Measurements from ENCODE around the gene RHCG. TPM values are rescaled to one million over a fixed set of nuclear protein-coding genes. Genes with fewer than 3 reads are reported as not detected.

RHCG gene
- total and polyA plus RNA-seq, 2 of the 13 experiments (the other 11 are each of a cell fraction or from before 2014, with no cell fraction given), result not detected

- no peak for TF ChIP-seq ZNF704 (CRISPR knock-in tag; IDR thresholded peaks at IDR 0.05; ENCODE audit: borderline replicate concordance)
- no peak for TF ChIP-seq CSRNP1 (CRISPR knock-in tag; IDR thresholded peaks at IDR 0.05)
- TF ChIP-seq CEBPZ (IDR thresholded peaks at IDR 0.05; ENCODE audit: low read length), result no peak
- TF ChIP-seq TBL1XR1 (IDR thresholded peaks at IDR 0.05; ENCODE audit: borderline replicate concordance, low read length, partially characterized antibody), result no peak
- TF ChIP-seq NRL (CRISPR knock-in tag; IDR thresholded peaks at IDR 0.05; ENCODE audit: borderline replicate concordance), result no peak
- TF ChIP-seq BORCS8-MEF2B (CRISPR knock-in tag; IDR thresholded peaks at IDR 0.05), result no peak
- no peak; the same call in 1 of the 2 replicates for TF ChIP-seq ARNTL (CRISPR knock-in tag; IDR thresholded peaks at IDR 0.05)
- TF ChIP-seq MZF1 (CRISPR knock-in tag; IDR thresholded peaks at IDR 0.05; ENCODE audit: borderline replicate concordance), result no peak
- no peak for TF ChIP-seq NFE2L1 (CRISPR knock-in tag; IDR thresholded peaks at IDR 0.05; ENCODE audit: borderline replicate concordance)
- no peak for TF ChIP-seq ZFY (CRISPR knock-in tag; IDR thresholded peaks at IDR 0.05)
- TF ChIP-seq HNRNPLL (IDR thresholded peaks at IDR 0.05; ENCODE audit: low read depth, low read length, poor library complexity, severe bottlenecking), result no peak
- TF ChIP-seq SP2 (CRISPR knock-in tag; IDR thresholded peaks at IDR 0.05), result no peak
- TF ChIP-seq ZNF839 (CRISPR knock-in tag; IDR thresholded peaks at IDR 0.05; ENCODE audit: borderline replicate concordance), result peak; percentile 52; the same call in 1 of the 2 replicates
- TF ChIP-seq SAP130 (CRISPR knock-in tag; IDR thresholded peaks at IDR 0.05; ENCODE audit: low read depth), result peak; percentile 57; the same call in 1 of the 2 replicates
- no peak for TF ChIP-seq ZNF468 (CRISPR knock-in tag; IDR thresholded peaks at IDR 0.05)
- no peak for TF ChIP-seq PRDM10 (CRISPR knock-in tag; IDR thresholded peaks at IDR 0.05; ENCODE audit: low read depth)
- TF ChIP-seq ZBTB26 (CRISPR knock-in tag; IDR thresholded peaks at IDR 0.05; ENCODE audit: borderline replicate concordance), result no peak
Measured at GRCh38 chr15:89459271-89460038, 36.9 kb downstream of the RHCG start (continued).
